ENCODE data around the gene ATG13. TPM values are rescaled to one million over a fixed set of nuclear protein-coding genes. Genes with fewer than 3 reads are reported as not detected.

ATG13 gene
- total RNA-seq, 1 experiment from 2014 or later, result 69.2 TPM

DNA sequence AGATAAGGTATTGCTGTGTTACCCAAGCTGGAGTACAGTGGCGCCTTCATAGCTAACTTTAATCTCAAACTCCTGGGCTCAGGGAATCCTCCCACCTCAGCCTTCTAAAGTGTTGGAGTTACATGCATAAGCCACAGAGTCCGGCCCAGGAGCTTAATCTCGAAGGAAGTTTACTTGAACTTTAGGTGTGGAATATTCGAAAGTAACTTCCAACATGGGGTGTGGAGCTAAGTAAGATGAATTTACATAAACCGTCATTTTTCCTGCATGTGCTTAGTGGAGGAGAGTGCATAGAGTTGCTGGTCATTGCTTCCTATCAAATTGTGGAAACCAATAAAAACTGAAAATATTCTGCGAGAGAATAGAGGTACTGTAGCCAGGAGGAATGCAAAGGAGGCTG is 1.5 kb downstream of the ATG13 start:
- Histone ChIP-seq H3K27ac (ENCODE audit: low read depth, low read length) (no peak overlapping the region), H3K36me3 (ENCODE audit: control insufficient read depth in 1 of 2, insufficient read depth in 2 of 2, low read length in 2 of 2) (peaks cover 0 to 4% of the 10 kb centered on the region in 2 experiments; a peak in 1 of 4 replicates), H3K4me1 (ENCODE audit: control insufficient read depth in 1 of 2, insufficient read depth in 2 of 2, low read length in 2 of 2) (peaks cover 13 to 23% of the 10 kb centered on the region in 2 experiments), H3K27me3 (ENCODE audit: insufficient read depth, low read length) (no peaks in the 10 kb centered on the region), H3K4me3 (replicated peaks in 1 of 2; ENCODE audit: low read depth in 1 of 2, low read length in 2 of 2) (peak overlapping the region in 1 of 2 experiments; percentile 71; a peak in 2 of 4 replicates), H3K9me3 (ENCODE audit: control insufficient read depth in 1 of 2, insufficient read depth in 1 of 2, low read depth in 1 of 2, low read length in 2 of 2) (no peaks in the 10 kb centered on the region), H2AFZ (ENCODE audit: low read depth, low read length, poor library complexity, severe bottlenecking) (no peak overlapping the region), H4K20me1 (ENCODE audit: insufficient read depth) (no peaks in the 10 kb centered on the region), H3K9ac (ENCODE audit: low read length) (no peak overlapping the region), H3K9me2 (ENCODE audit: insufficient read depth) (no peaks in the 10 kb centered on the region), H3K79me2 (ENCODE audit: insufficient read depth, low read length) (peaks cover 29% of the 10 kb centered on the region), H3K4me2 (ENCODE audit: low read length) (peak overlapping the region; percentile 92; the same call in 1 of the 2 replicates)
- POLR2A ChIA-PET, result no interaction called here
- TF ChIP-seq ZFX (IDR thresholded peaks at IDR 0.05) (no peak), SP1 (IDR thresholded peaks at IDR 0.05; ENCODE audit: low read depth) (no peak), FOSL1 (IDR thresholded peaks at IDR 0.05; ENCODE audit: low read depth) (no peak), YY1 (IDR thresholded peaks at IDR 0.05; ENCODE audit: extremely low read depth, insufficient replicate concordance, low read depth, low read length) (no peak), JUND (IDR thresholded peaks at IDR 0.05) (no peak), POLR2AphosphoS5 (IDR thresholded peaks at IDR 0.05; ENCODE audit: low read depth, low read length) (no peak), ZNF274 (IDR thresholded peaks at IDR 0.05; ENCODE audit: low read depth, low read length) (no peak), EZH2 (IDR thresholded peaks at IDR 0.05) (no peak), CEBPB (IDR thresholded peaks at IDR 0.05; ENCODE audit: low read depth) (no peak), POLR2A (IDR thresholded peaks at IDR 0.05; ENCODE audit: borderline replicate concordance, extremely low read depth, insufficient read depth, insufficient read length) (no peak), EGR1 (IDR thresholded peaks at IDR 0.05; ENCODE audit: low read depth) (no peak), ELF1 (IDR thresholded peaks at IDR 0.05; ENCODE audit: borderline replicate concordance, low read depth) (no peak), RAD21 (IDR thresholded peaks at IDR 0.05; ENCODE audit: low read depth) (no peak), CBX3 (IDR thresholded peaks at IDR 0.05; ENCODE audit: low read depth) (no peak), EZH2phosphoT487 (IDR thresholded peaks at IDR 0.05; ENCODE audit: borderline replicate concordance) (no peak)
- TF ChIP-seq, protein P1, sequence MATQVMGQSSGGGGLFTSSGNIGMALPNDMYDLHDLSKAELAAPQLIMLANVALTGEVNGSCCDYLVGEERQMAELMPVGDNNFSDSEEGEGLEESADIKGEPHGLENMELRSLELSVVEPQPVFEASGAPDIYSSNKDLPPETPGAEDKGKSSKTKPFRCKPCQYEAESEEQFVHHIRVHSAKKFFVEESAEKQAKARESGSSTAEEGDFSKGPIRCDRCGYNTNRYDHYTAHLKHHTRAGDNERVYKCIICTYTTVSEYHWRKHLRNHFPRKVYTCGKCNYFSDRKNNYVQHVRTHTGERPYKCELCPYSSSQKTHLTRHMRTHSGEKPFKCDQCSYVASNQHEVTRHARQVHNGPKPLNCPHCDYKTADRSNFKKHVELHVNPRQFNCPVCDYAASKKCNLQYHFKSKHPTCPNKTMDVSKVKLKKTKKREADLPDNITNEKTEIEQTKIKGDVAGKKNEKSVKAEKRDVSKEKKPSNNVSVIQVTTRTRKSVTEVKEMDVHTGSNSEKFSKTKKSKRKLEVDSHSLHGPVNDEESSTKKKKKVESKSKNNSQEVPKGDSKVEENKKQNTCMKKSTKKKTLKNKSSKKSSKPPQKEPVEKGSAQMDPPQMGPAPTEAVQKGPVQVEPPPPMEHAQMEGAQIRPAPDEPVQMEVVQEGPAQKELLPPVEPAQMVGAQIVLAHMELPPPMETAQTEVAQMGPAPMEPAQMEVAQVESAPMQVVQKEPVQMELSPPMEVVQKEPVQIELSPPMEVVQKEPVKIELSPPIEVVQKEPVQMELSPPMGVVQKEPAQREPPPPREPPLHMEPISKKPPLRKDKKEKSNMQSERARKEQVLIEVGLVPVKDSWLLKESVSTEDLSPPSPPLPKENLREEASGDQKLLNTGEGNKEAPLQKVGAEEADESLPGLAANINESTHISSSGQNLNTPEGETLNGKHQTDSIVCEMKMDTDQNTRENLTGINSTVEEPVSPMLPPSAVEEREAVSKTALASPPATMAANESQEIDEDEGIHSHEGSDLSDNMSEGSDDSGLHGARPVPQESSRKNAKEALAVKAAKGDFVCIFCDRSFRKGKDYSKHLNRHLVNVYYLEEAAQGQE (IDR thresholded peaks at IDR 0.05; ENCODE audit: low read depth), result no peak
- TF ChIP-seq, protein P2, sequence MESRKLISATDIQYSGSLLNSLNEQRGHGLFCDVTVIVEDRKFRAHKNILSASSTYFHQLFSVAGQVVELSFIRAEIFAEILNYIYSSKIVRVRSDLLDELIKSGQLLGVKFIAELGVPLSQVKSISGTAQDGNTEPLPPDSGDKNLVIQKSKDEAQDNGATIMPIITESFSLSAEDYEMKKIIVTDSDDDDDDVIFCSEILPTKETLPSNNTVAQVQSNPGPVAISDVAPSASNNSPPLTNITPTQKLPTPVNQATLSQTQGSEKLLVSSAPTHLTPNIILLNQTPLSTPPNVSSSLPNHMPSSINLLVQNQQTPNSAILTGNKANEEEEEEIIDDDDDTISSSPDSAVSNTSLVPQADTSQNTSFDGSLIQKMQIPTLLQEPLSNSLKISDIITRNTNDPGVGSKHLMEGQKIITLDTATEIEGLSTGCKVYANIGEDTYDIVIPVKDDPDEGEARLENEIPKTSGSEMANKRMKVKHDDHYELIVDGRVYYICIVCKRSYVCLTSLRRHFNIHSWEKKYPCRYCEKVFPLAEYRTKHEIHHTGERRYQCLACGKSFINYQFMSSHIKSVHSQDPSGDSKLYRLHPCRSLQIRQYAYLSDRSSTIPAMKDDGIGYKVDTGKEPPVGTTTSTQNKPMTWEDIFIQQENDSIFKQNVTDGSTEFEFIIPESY (IDR thresholded peaks at IDR 0.05; ENCODE audit: extremely low read depth, insufficient replicate concordance, low read length), result no peak
- TF ChIP-seq, protein P3, sequence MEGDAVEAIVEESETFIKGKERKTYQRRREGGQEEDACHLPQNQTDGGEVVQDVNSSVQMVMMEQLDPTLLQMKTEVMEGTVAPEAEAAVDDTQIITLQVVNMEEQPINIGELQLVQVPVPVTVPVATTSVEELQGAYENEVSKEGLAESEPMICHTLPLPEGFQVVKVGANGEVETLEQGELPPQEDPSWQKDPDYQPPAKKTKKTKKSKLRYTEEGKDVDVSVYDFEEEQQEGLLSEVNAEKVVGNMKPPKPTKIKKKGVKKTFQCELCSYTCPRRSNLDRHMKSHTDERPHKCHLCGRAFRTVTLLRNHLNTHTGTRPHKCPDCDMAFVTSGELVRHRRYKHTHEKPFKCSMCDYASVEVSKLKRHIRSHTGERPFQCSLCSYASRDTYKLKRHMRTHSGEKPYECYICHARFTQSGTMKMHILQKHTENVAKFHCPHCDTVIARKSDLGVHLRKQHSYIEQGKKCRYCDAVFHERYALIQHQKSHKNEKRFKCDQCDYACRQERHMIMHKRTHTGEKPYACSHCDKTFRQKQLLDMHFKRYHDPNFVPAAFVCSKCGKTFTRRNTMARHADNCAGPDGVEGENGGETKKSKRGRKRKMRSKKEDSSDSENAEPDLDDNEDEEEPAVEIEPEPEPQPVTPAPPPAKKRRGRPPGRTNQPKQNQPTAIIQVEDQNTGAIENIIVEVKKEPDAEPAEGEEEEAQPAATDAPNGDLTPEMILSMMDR (IDR thresholded peaks at IDR 0.05 in 2 of 3, conservative IDR thresholded peaks at IDR 0.05 in 1 of 3; ENCODE audit: borderline replicate concordance in 1 of 3, insufficient read depth in 1 of 3, low read depth in 2 of 3, low read length in 2 of 3), result no peak
- TF ChIP-seq, protein P4, sequence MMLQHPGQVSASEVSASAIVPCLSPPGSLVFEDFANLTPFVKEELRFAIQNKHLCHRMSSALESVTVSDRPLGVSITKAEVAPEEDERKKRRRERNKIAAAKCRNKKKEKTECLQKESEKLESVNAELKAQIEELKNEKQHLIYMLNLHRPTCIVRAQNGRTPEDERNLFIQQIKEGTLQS (IDR thresholded peaks at IDR 0.05), result no peak
- CTCF ChIA-PET, result interaction anchor here (0.6 to 0.9 kb wide), 6 partner anchors 9 to 501 kb away, joined by 3 to 4 read pairs (median 3); no protein-coding TSS in a partner anchor
- DNase-seq (ENCODE audit: low read depth, low spot score), result no peak
- no TSS peak for BruUV-seq (replicated peaks)
- intact Hi-C loops (cut with micrococcal nuclease), result loop anchor here (5.0 to 10.0 kb wide), 2 partner anchors 234 to 382 kb away; partner anchors contain the start of gene MDK
- RAD21 ChIA-PET (ENCODE audit: low non-redundant PET in 1 of 2, low total read pairs in 2 of 2, uncharacterized antibody in 2 of 2, unreplicated experiment in 2 of 2), result no interaction called here
- ATAC-seq, result no peak
